ENCODE measurements around the gene MLLT1.

GRCh38 chr19:6242677-6243076 lies 37.1 kb downstream of the MLLT1 start:
- TF ChIP-seq CTCF (IDR thresholded peaks at IDR 0.05), result no peak
- no peak for TF ChIP-seq POLR2AphosphoS5 (IDR thresholded peaks at IDR 0.05)

Measured in stomach (tissue), 4 donors.